Panc1 (cell line): ENCODE results near the gene WDR73. TPM values are rescaled to one million over a fixed set of nuclear protein-coding genes. Genes with fewer than 3 reads are reported as not detected.
A peak's percentile ranks its signal among the peaks of the same experiment; 100 is the strongest.

Experiments used
- ATAC-seq: fragments of 200-7000 bp; cut with Tn5 transposase; 2 replicates; pipeline ENCODE4 v1.9.1; 2020; ENCODE audit warnings: mild to moderate bottlenecking, moderate library complexity
- BruUV-seq: library from RNA; stranded (reverse); fragments of 400-500 nt; replicated peaks from 2 replicates; lab custom pipeline; 2021; lab: Mats Ljungman, UMichigan
- CTCF ChIA-PET: fragments of 300-600 bp; sonication (Branson Sonifier 250); formaldehyde crosslinking; loops from one replicate; lab custom pipeline; 2022; ENCODE audit warnings: antibody characterized with exemption; lab: Charles Lee
- POLR2A ChIA-PET: fragments of 300-600 bp; sonication (Branson Sonifier 250); formaldehyde crosslinking; loops from one replicate; lab custom pipeline; 2022; ENCODE audit warnings: antibody characterized with exemption; lab: Charles Lee
- DNase-seq: peaks from one replicate; pipeline ENCODE4 v3.0.0-alpha.2; 2010; ENCODE audit warnings: low read depth, low spot score
- H3K27ac ChIP-seq: 2 replicates; pipeline ENCODE4 v1.5.1; 2011; ENCODE audit warnings: mild to moderate bottlenecking, low read length, inconsistent platforms
- H3K27me3 ChIP-seq: fragments of 200-500 bp; sonication (Bioruptor generic); 2 replicates; pipeline ENCODE4 v1.6.0; 2014; ENCODE audit warnings: low read length, inconsistent platforms; ENCODE audit not compliant: control insufficient read depth, insufficient read depth
- H3K36me3 ChIP-seq: fragments of 200-500 bp; sonication (Bioruptor generic); 2 replicates; pipeline ENCODE4 v1.5.1; 2014; ENCODE audit warnings: inconsistent platforms, mild to moderate bottlenecking, low read length, moderate library complexity; ENCODE audit not compliant: control insufficient read depth, insufficient read depth
- H3K4me1 ChIP-seq: 2 replicates; pipeline ENCODE4 v1.5.1; 2011; ENCODE audit warnings: inconsistent platforms, mild to moderate bottlenecking, low read length, moderate library complexity; ENCODE audit not compliant: control insufficient read depth, insufficient read depth
- H3K4me3 ChIP-seq, 2 experiments: 2 replicates each; pipeline ENCODE4 v1.5.1; 2011 to 2012; ENCODE audit warnings: low read depth in 2 of 2, low read length in 2 of 2, mild to moderate bottlenecking in 2 of 2, inconsistent platforms in 1 of 2, moderate library complexity in 1 of 2
- H3K9me3 ChIP-seq: fragments of 200-500 bp; sonication (Bioruptor generic); 2 replicates; pipeline ENCODE4 v1.5.1; 2014; ENCODE audit warnings: low read depth, mild to moderate bottlenecking, inconsistent platforms, low read length, moderate library complexity; ENCODE audit not compliant: control insufficient read depth, insufficient read depth
- CTCF ChIP-seq: fragments of 450-650 bp; IDR thresholded peaks from 2 replicates; pipeline ENCODE4 v1.5.1; 2017; ENCODE audit warnings: mild to moderate bottlenecking
- POLR2AphosphoS5 ChIP-seq: IDR thresholded peaks from 2 replicates; pipeline ENCODE4 v1.6.1; 2012; ENCODE audit warnings: mild to moderate bottlenecking, low read depth, low read length, moderate library complexity
- REST ChIP-seq, 2 experiments: IDR thresholded peaks; 2 replicates each; pipeline ENCODE4 v1.6.1; 2011 to 2012; ENCODE audit warnings: low read depth in 2 of 2, control low read depth in 1 of 2, low read length in 1 of 2, mild to moderate bottlenecking in 1 of 2, moderate library complexity in 1 of 2; ENCODE audit not compliant: insufficient read depth in 1 of 2
- SIN3A ChIP-seq: IDR thresholded peaks from 2 replicates; pipeline ENCODE4 v1.6.1; 2012; ENCODE audit warnings: low read depth, mild to moderate bottlenecking, low read length, moderate library complexity, borderline replicate concordance; ENCODE audit not compliant: insufficient read depth
- TCF7L2 ChIP-seq: IDR thresholded peaks from 2 replicates; pipeline ENCODE4 v1.6.1; 2011; ENCODE audit warnings: mild to moderate bottlenecking, low read depth, low read length, inconsistent platforms
- in situ Hi-C: cut with HindIII; loops from 2 replicates; pipeline ENCODE4 v1.10.0; 2016; ENCODE audit warnings: low sequenced_read_pairs, low pct_unique_long_range_greater_than_20kb
- intact Hi-C: fragments of 100-400 bp; cut with micrococcal nuclease; formaldehyde crosslinking; loops from one replicate; pipeline ENCODE4 v1.10.0; 2022; ENCODE audit not compliant: unreplicated experiment
- total RNA-seq: library from RNA; stranded (reverse); gene quantifications from one replicate; pipeline ENCODE4 v1.2.1, GENCODE V29; 2021; ENCODE audit not compliant: unreplicated experiment

WDR73 gene
- total RNA-seq, 1 experiment from 2014 or later, result 39.0 TPM

GRCh38 chr15:84603630-84604379, 50.3 kb downstream of the WDR73 start:
- POLR2A ChIA-PET, result interaction anchor here (1.1 kb wide), 1 partner anchor 28 kb away, joined by 3 read pairs; no protein-coding TSS in a partner anchor
- H3K4me3 ChIP-seq, result no peak overlapping the region
- no peaks in the 10 kb centered on the region for H3K36me3 ChIP-seq
- TF ChIP-seq SIN3A (no peak), CTCF (no peak), TCF7L2 (no peak), REST (IDR thresholded peaks at IDR 0.05; ENCODE audit: insufficient read depth in 1 of 2, low read depth in 2 of 2, low read length in 1 of 2) (no peak), POLR2AphosphoS5 (no peak)
- in situ Hi-C loops, result no loop called here
- no peaks in the 10 kb centered on the region for H3K27me3 ChIP-seq
- no peaks in the 10 kb centered on the region for H3K9me3 ChIP-seq
- CTCF ChIA-PET, result no interaction called here
- H3K4me1 ChIP-seq, result 0 out of 2 replicates have a peak, but pooled peaks cover 3% of the 10 kb centered on the region
- ATAC-seq, result no peak
- no peak overlapping the region for H3K27ac ChIP-seq
- intact Hi-C loops, result no loop called here
- no TSS peak for BruUV-seq
- DNase-seq, result no peak

GRCh38 chr15:84601555-84601838, 52.6 kb downstream of the WDR73 start:
- Histone ChIP-seq H3K4me3 (peak overlapping the region; percentile 76 to 84), H3K27me3 (no peaks in the 10 kb centered on the region), H3K27ac (peak overlapping the region; percentile 70), H3K9me3 (no peaks in the 10 kb centered on the region), H3K36me3 (no peaks in the 10 kb centered on the region), H3K4me1 (0 out of 2 replicates have a peak, but pooled peaks cover 3% of the 10 kb centered on the region)
- ATAC-seq (no peak), DNase-seq (no peak)
- in situ Hi-C loops, result no loop called here
- TF ChIP-seq SIN3A, result no peak
- TF ChIP-seq REST (IDR thresholded peaks at IDR 0.05; ENCODE audit: insufficient read depth in 1 of 2, low read depth in 2 of 2, low read length in 1 of 2), result no peak
- intact Hi-C loops, result no loop called here
- ChIA-PET CTCF (interaction anchor here (0.7 to 0.8 kb wide), 2 partner anchors 13 to 145 kb away, joined by 3 to 9 read pairs; no protein-coding TSS in a partner anchor), POLR2A (interaction anchor here (0.5 kb wide), 1 partner anchor 93 kb away, joined by 7 read pairs; no protein-coding TSS in a partner anchor)
- BruUV-seq, result no TSS peak
